Left lung (tissue), 10 donors: ENCODE results near the gene SIPA1L2. TPM values are rescaled to one million over a fixed set of nuclear protein-coding genes. Genes with fewer than 3 reads are reported as not detected.
"Not testable (repeated sequence)": the region's sequence is repeated elsewhere in the genome, so short reads cannot be mapped to it uniquely, and the experiment has no call there.

ENCODE experiments used
- ATAC-seq: fragments of 200-7000 bp; cut with Tn5 transposase; one replicate; pipeline ENCODE4 v1.9.1; 2020; ENCODE audit warnings: moderate library complexity
- DNase-seq, 4 donors: peaks; one replicate each; pipeline ENCODE4 v3.0.0-alpha.2; 2013 to 2020
- H3K27ac ChIP-seq, 2 donors: fragments of 200-600 bp; sonication (generic) in 1 of 2; one replicate each; pipeline versions ENCODE4 v1.5.0 to v1.8.0; 2020 to 2021
- H3K27me3 ChIP-seq, 2 donors: fragments of 200-600 bp; sonication (generic) in 1 of 2; one replicate each; pipeline versions ENCODE4 v1.5.0 to v1.8.0; 2020 to 2021
- H3K36me3 ChIP-seq, 2 donors: fragments of 200-600 bp; sonication (generic) in 1 of 2; one replicate each; pipeline versions ENCODE4 v1.5.0 to v1.8.0; 2020 to 2021
- H3K4me1 ChIP-seq, 2 donors: fragments of 200-600 bp; one replicate each; pipeline ENCODE4 v1.8.0; 2021
- H3K4me3 ChIP-seq, 2 donors: fragments of 200-600 bp; sonication (generic) in 1 of 2; one replicate each; pipeline versions ENCODE4 v1.5.0 to v1.8.0; 2020 to 2021; ENCODE audit warnings: mild to moderate bottlenecking in 1 of 2
- H3K9me3 ChIP-seq, 2 donors: fragments of 200-600 bp; sonication (generic) in 1 of 2; one replicate each; pipeline versions ENCODE4 v1.5.0 to v1.8.0; 2020 to 2021
- CTCF ChIP-seq, 2 donors: fragments of 200-600 bp; sonication (generic) in 1 of 2; IDR thresholded peaks; one replicate each; pipeline versions ENCODE4 v1.5.0 to v1.8.0; 2021; ENCODE audit warnings: antibody characterized with exemption in 2 of 2
- intact Hi-C, 2 donors: fragments of 100-400 bp; cut with DNase I; formaldehyde crosslinking; loops; one replicate each; pipeline versions ENCODE4 v1.11.2 to v1.14.2; 2022
- polyA plus RNA-seq, 6 donors: library from polyadenylated mRNA; unstranded; fragments of 120-200 nt; gene quantifications; one replicate each; pipeline ENCODE4 v1.2.1, GENCODE V29; 2013; ENCODE audit not compliant: insufficient read length in 6 of 6
- total RNA-seq, 2 donors: library from RNA; stranded (reverse); fragmentation: NEBNext Ultra II Directional; extraction: Animal tissue kit (Norgen Biotek cat#: 25700); gene quantifications; one replicate each; pipeline ENCODE4 v1.2.1, GENCODE V29; 2021
- donor health status: DM: no; HTN: yes; CAD: no.
- donor health status: DM: no; HTN: no; CAD: no.

SIPA1L2 gene
- total and polyA plus RNA-seq, 8 donors, result 19.4 to 29.3 (median 26.9) TPM

GRCh38 chr1:232611834-232612233 lies 18.1 kb downstream of the SIPA1L2 start:
- no peak for TF ChIP-seq CTCF (IDR thresholded peaks at IDR 0.05)
- ATAC-seq, result no peak

GRCh38 chr1:232610902-232611745 lies 18.8 kb downstream of the SIPA1L2 start:
- H3K27me3 ChIP-seq, H3K36me3 ChIP-seq, intact Hi-C loops, H3K9me3 ChIP-seq, H3K4me3 ChIP-seq: not testable (repeated sequence)
- H3K4me1 ChIP-seq, result peaks cover 0 to 53% of the 10 kb centered on the region in 2 donors
- peak overlapping the region; percentile 15 to 84 for H3K27ac ChIP-seq
- DNase-seq, result peak in 1 of 4 donors; percentile 46
- peak; percentile 56 for ATAC-seq

More at GRCh38 chr1:232611834-232612233, 18.1 kb downstream of the SIPA1L2 start:
- peak overlapping the region in 1 of 2 donors; percentile 84 for H3K27ac ChIP-seq
- DNase-seq, result no peak
- no peaks in the 10 kb centered on the region for H3K36me3 ChIP-seq
- intact Hi-C loops, result no loop called here
- no peaks in the 10 kb centered on the region for H3K27me3 ChIP-seq
- no peaks in the 10 kb centered on the region for H3K9me3 ChIP-seq
- peaks cover 0 to 59% of the 10 kb centered on the region in 2 donors for H3K4me1 ChIP-seq
- no peak overlapping the region for H3K4me3 ChIP-seq

- Histone ChIP-seq H3K9me3 (no peaks in the 10 kb centered on the region), H3K36me3 (no peaks in the 10 kb centered on the region), H3K27me3 (no peaks in the 10 kb centered on the region), H3K4me3 (no peak overlapping the region), H3K4me1 (peaks cover 0 to 53% of the 10 kb centered on the region in 2 donors), H3K27ac (peak overlapping the region; percentile 15 to 84)
- TF ChIP-seq CTCF (IDR thresholded peaks at IDR 0.05), result no peak
- DNase-seq, result peak in 1 of 4 donors; percentile 67
- ATAC-seq, result no peak
- intact Hi-C loops, result no loop called here
Measured at GRCh38 chr1:232610192-232610901, 19.6 kb downstream of the SIPA1L2 start.

GRCh38 chr1:232608427-232608826 lies 21.5 kb downstream of the SIPA1L2 start:
- H3K4me3 ChIP-seq, result no peak overlapping the region
- ATAC-seq (no peak), DNase-seq (no peak)
- no peaks in the 10 kb centered on the region for H3K36me3 ChIP-seq
- no peaks in the 10 kb centered on the region for H3K27me3 ChIP-seq
- no peaks in the 10 kb centered on the region for H3K9me3 ChIP-seq
- TF ChIP-seq CTCF (IDR thresholded peaks at IDR 0.05), result no peak
- peaks cover 0 to 42% of the 10 kb centered on the region in 2 donors for H3K4me1 ChIP-seq
- peak overlapping the region in 1 of 2 donors; percentile 30 for H3K27ac ChIP-seq
- intact Hi-C loops, result no loop called here

- no peak for ATAC-seq
- DNase-seq, result no peak
- Histone ChIP-seq H3K9me3 (no peaks in the 10 kb centered on the region), H3K4me3 (no peak overlapping the region), H3K27me3 (no peaks in the 10 kb centered on the region), H3K27ac (no peak overlapping the region), H3K4me1 (peaks cover 6 to 30% of the 10 kb centered on the region in 2 donors), H3K36me3 (no peaks in the 10 kb centered on the region)
- intact Hi-C loops, result no loop called here
- no peak for TF ChIP-seq CTCF (IDR thresholded peaks at IDR 0.05)
Measured at GRCh38 chr1:232602622-232603021, 27.3 kb downstream of the SIPA1L2 start.
